ENCODE results near the gene MSL1. TPM values are rescaled to one million over a fixed set of nuclear protein-coding genes. Genes with fewer than 3 reads are reported as not detected.

MSL1 gene
- polyA plus RNA-seq, 1 donor from 2014 or later = 137 TPM

DNA sequence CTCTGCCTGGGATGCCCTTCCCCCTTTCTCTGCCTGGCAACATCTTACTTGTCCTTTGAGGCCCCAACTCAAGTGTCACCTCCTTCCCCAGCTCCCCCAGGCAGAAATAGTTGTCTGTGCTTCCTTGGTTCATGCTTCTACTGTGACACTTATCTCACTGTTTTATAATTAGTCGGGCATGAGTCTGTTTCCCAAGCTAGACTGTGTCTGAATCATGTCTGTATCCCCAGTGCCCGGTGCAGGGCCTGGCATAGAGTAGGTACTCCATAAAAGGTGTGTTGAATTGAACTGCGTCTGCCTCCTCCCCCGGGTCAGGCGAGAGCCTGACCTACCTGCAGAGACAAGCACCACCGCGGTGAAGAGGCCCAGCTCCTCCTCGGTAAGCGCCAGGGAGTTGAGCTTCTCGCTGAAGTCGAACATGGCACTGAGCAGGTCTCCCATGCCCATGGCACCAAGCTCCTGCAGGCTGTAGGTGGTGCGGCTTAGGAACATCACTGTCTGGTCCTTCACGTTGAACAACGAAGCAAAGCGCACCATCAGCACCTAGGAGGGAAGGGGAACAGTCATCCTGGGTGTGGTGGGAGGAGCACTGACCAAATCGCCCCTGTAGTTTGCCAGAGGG, 28.1 kb upstream of the MSL1 start:
- H3K27ac ChIP-seq (ENCODE audit: low read length) = no peak overlapping the region
- H3K4me3 ChIP-seq (ENCODE audit: low read length) = no peak overlapping the region
- no peaks in the 10 kb centered on the region for H3K79me2 ChIP-seq (replicated peaks; ENCODE audit: insufficient read depth, low read length)
- no peak for TF ChIP-seq MXI1 (conservative IDR thresholded peaks at IDR 0.05; ENCODE audit: poor library complexity, severe bottlenecking)
- no peak for TF ChIP-seq SMC3 (conservative IDR thresholded peaks at IDR 0.05; ENCODE audit: poor library complexity)
- TF ChIP-seq RAD21 (conservative IDR thresholded peaks at IDR 0.05) = no peak
- no peak for TF ChIP-seq EZH2 (IDR thresholded peaks at IDR 0.05; ENCODE audit: borderline replicate concordance, insufficient read depth, low read length, poor library complexity, severe bottlenecking)
- no peak for TF ChIP-seq POLR2AphosphoS5 (IDR thresholded peaks at IDR 0.05)
- TF ChIP-seq EP300 (conservative IDR thresholded peaks at IDR 0.05; ENCODE audit: poor library complexity, severe bottlenecking) = no peak
- TF ChIP-seq, protein P1, sequence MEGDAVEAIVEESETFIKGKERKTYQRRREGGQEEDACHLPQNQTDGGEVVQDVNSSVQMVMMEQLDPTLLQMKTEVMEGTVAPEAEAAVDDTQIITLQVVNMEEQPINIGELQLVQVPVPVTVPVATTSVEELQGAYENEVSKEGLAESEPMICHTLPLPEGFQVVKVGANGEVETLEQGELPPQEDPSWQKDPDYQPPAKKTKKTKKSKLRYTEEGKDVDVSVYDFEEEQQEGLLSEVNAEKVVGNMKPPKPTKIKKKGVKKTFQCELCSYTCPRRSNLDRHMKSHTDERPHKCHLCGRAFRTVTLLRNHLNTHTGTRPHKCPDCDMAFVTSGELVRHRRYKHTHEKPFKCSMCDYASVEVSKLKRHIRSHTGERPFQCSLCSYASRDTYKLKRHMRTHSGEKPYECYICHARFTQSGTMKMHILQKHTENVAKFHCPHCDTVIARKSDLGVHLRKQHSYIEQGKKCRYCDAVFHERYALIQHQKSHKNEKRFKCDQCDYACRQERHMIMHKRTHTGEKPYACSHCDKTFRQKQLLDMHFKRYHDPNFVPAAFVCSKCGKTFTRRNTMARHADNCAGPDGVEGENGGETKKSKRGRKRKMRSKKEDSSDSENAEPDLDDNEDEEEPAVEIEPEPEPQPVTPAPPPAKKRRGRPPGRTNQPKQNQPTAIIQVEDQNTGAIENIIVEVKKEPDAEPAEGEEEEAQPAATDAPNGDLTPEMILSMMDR (IDR thresholded peaks at IDR 0.05; ENCODE audit: poor library complexity, severe bottlenecking) = no peak
- TF ChIP-seq TAF1 (IDR thresholded peaks at IDR 0.05; ENCODE audit: low read depth) = no peak
- no peaks in the 10 kb centered on the region for H3K27me3 ChIP-seq (ENCODE audit: insufficient read depth, low read depth, low read length)
- H4K20me1 ChIP-seq (ENCODE audit: insufficient read depth) = no peaks in the 10 kb centered on the region
- H2AFZ ChIP-seq (ENCODE audit: low read depth, low read length) = no peak overlapping the region
- no peaks in the 10 kb centered on the region for H3F3A ChIP-seq (ENCODE audit: insufficient read depth, low read length, poor library complexity, severe bottlenecking)
- H3K4me2 ChIP-seq (ENCODE audit: low read length) = no peak overlapping the region
- H3K9me3 ChIP-seq (ENCODE audit: low read length) = no peaks in the 10 kb centered on the region
- no peak overlapping the region for H3K9ac ChIP-seq (ENCODE audit: low read length)
- H3K9me2 ChIP-seq (ENCODE audit: insufficient read depth, low read length) = no peaks in the 10 kb centered on the region
- H3K36me3 ChIP-seq (ENCODE audit: insufficient read depth, low read length) = no peaks in the 10 kb centered on the region

DNA sequence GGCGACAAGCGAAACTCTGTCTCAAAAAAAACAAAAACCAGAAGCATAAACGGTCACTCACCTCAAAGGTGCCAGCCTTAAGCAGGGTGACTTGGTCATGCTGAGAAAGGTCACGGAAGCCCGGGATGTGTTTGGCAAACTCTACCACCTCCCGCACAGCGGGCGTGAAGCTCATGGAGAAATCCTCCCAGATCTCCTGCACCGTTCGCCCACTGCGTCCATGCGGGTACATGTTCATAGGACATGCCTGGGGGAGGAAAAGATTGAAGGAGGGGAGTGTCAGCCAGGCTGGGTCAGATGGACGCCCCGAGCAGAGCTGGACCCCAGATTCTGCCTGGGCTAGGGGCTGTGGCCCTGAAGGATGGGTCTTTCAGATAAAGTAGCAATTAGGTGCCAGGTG, 26.9 kb upstream of the MSL1 start:
- Histone ChIP-seq H3F3A (ENCODE audit: insufficient read depth, low read length, poor library complexity, severe bottlenecking) (no peaks in the 10 kb centered on the region), H3K4me3 (ENCODE audit: low read length) (no peak overlapping the region), H3K9me3 (ENCODE audit: low read length) (no peaks in the 10 kb centered on the region), H3K36me3 (ENCODE audit: insufficient read depth, low read length) (no peaks in the 10 kb centered on the region), H3K4me2 (ENCODE audit: low read length) (no peak overlapping the region), H3K9me2 (ENCODE audit: insufficient read depth, low read length) (no peaks in the 10 kb centered on the region), H2AFZ (ENCODE audit: low read depth, low read length) (no peak overlapping the region), H3K27ac (ENCODE audit: low read length) (no peak overlapping the region), H3K79me2 (replicated peaks; ENCODE audit: insufficient read depth, low read length) (no peaks in the 10 kb centered on the region), H3K9ac (ENCODE audit: low read length) (no peak overlapping the region), H3K27me3 (ENCODE audit: insufficient read depth, low read depth, low read length) (no peaks in the 10 kb centered on the region), H4K20me1 (ENCODE audit: insufficient read depth) (no peaks in the 10 kb centered on the region)
- TF ChIP-seq, protein P1 (IDR thresholded peaks at IDR 0.05; ENCODE audit: poor library complexity, severe bottlenecking) = no peak
- no peak for TF ChIP-seq POLR2AphosphoS5 (IDR thresholded peaks at IDR 0.05)
- TF ChIP-seq, protein P2, sequence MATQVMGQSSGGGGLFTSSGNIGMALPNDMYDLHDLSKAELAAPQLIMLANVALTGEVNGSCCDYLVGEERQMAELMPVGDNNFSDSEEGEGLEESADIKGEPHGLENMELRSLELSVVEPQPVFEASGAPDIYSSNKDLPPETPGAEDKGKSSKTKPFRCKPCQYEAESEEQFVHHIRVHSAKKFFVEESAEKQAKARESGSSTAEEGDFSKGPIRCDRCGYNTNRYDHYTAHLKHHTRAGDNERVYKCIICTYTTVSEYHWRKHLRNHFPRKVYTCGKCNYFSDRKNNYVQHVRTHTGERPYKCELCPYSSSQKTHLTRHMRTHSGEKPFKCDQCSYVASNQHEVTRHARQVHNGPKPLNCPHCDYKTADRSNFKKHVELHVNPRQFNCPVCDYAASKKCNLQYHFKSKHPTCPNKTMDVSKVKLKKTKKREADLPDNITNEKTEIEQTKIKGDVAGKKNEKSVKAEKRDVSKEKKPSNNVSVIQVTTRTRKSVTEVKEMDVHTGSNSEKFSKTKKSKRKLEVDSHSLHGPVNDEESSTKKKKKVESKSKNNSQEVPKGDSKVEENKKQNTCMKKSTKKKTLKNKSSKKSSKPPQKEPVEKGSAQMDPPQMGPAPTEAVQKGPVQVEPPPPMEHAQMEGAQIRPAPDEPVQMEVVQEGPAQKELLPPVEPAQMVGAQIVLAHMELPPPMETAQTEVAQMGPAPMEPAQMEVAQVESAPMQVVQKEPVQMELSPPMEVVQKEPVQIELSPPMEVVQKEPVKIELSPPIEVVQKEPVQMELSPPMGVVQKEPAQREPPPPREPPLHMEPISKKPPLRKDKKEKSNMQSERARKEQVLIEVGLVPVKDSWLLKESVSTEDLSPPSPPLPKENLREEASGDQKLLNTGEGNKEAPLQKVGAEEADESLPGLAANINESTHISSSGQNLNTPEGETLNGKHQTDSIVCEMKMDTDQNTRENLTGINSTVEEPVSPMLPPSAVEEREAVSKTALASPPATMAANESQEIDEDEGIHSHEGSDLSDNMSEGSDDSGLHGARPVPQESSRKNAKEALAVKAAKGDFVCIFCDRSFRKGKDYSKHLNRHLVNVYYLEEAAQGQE (IDR thresholded peaks at IDR 0.05; ENCODE audit: borderline replicate concordance) = no peak
- TF ChIP-seq EP300 (conservative IDR thresholded peaks at IDR 0.05; ENCODE audit: poor library complexity, severe bottlenecking) = no peak
- no peak for TF ChIP-seq TAF1 (IDR thresholded peaks at IDR 0.05; ENCODE audit: low read depth)
- no peak for TF ChIP-seq MXI1 (conservative IDR thresholded peaks at IDR 0.05; ENCODE audit: poor library complexity, severe bottlenecking)
